Daoy (cell line): ENCODE measurements around the gene CHN1. TPM values are rescaled to one million over a fixed set of nuclear protein-coding genes. Genes with fewer than 3 reads are reported as not detected.

ENCODE experiments used
- DNase-seq: peaks from one replicate; pipeline ENCODE4 v3.0.0-alpha.2; 2015; ENCODE audit warnings: low read depth
- total RNA-seq: library from RNA; depleted of rRNA; stranded (reverse); fragments of >200 nt; shearing (Covaris generic); gene quantifications from 2 replicates; pipeline ENCODE4 v1.2.3, GENCODE V29; 2014; rRNA removed

Gene CHN1
- total RNA-seq, 1 experiment from 2014 or later = 27.4 TPM

DNA sequence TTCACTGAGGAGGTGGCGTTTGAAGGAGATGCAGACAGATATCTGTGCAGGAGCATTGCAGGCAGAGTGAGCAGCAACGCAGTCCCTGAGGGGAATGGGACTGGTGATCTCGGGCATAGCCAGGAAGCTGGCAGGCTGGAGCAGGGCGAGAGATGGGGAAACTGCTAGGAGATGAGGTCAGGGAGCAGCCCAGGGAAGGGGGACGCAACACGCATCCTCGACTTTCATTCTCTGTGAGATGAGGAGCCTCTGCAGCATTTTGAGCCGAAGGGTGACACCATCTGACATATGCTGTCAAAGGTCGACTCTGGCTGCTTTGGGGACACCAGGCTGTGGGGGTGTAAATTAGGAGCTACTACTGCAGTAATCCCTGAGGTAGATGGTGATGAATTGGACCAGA, 236.6 kb downstream of the CHN1 start:
- DNase-seq = no peak

- DNase-seq = no peak
These were observed 238.9 kb downstream of the CHN1 start for GRCh38 chr2:174766271-174766670.

- DNase-seq = no peak
These were observed 239.6 kb downstream of the CHN1 start for GRCh38 chr2:174765576-174765975.

GRCh38 chr2:174764280-174765255, 240.6 kb downstream of the CHN1 start, which contains the start of gene CHRNA1:
Gene CHRNA1 (minus strand): TSS chr2:174764472. CDS start chr2:174764394, 78 bp downstream.
- peak; percentile 47 for DNase-seq

DNA sequence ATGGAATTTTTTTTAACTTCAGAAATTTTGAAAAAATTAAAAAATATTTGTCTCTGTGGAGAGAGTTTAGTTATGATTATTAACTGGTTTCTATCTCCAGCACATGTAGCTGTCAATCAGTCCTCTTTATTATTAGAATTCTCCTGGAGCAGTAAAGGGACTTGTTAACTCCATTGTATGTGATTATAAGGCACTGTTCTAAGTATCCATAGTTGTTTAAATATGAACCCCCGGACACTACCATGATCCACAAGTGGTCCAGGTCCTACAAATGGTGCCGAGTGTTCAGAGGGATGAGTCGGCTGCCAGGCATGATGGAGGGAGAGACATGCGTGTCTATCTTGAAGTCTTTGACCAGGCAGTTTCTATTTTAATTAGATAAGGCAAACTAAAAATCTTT, 241.4 kb downstream of the CHN1 start:
- DNase-seq = no peak

DNA sequence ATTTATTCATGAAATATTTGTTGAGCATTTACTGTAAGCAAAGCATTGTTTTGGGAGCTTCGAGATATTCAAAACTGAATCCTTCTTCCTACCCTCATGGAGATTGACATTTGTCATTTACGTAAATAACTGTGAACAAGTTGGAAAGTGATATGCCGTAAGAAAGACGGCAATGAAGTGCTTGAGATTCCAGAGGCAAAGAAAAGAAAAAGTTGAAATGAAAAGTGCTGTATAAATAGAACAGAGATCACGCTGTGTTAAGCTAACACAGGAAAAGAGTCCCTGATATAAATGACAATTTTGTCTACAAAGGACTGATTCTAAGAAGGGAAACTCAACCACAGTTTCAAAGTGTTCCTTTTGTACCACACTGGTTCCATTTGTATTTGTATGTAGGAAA, 242.7 kb downstream of the CHN1 start:
- no peak for DNase-seq

- DNase-seq = no peak
These were observed 243.3 kb downstream of the CHN1 start for GRCh38 chr2:174761837-174762236.

DNA sequence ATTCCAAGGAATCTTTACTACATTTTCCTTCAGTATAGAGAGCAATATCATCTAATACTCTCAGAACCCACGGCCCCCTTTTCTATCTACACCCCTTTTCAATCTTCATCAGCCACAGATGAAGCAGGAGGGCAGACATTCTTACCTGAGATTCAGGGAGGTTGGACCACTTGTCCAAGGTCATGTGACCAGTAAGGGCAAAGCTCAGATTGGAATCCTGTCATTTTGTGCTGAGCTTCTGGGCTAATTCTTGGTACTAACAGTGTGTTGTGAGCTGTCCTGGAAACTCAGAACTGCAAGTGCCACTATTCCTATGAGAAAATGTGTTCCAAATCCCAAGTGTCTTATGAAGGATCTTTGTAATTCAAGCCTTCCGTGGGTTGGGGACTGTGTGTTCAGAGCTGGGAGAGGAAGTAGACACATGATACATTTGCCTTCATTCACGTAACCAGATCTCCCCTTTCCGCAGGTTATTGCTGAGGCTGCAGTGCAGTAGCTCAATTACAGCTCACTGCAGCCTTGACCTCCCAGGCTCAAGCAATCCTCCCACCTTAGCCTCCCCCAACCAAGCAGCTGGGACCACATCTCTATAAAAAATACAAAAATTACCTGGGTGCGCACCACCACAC, 244.2 kb downstream of the CHN1 start:
- DNase-seq = no peak

- no peak for DNase-seq
These were observed 245.7 kb downstream of the CHN1 start for GRCh38 chr2:174759381-174760065.

GRCh38 chr2:174756743-174757142, 248.4 kb downstream of the CHN1 start:
- no peak for DNase-seq

GRCh38 chr2:174753038-174753633, 252.0 kb downstream of the CHN1 start:
- DNase-seq = peak; percentile 27

GRCh38 chr2:174752403-174753037, 252.7 kb downstream of the CHN1 start:
- no peak for DNase-seq

GRCh38 chr2:174750923-174751441, 254.2 kb downstream of the CHN1 start:
- DNase-seq = no peak

- no peak for DNase-seq
These were observed 255.4 kb downstream of the CHN1 start for GRCh38 chr2:174749793-174750192.

- DNase-seq = peak; percentile 64
These were observed 256.2 kb downstream of the CHN1 start for GRCh38 chr2:174748948-174749347.

Other genes starting within 250 kb of the CHN1 start
- not detected in 2 replicates for gene CHRNA1, start 240.9 kb downstream of the CHN1 start, total RNA-seq
- gene ATF2, start 162.8 kb upstream of the CHN1 start, total RNA-seq = 22.5 and 44.6 TPM in 2 replicates
- 308 and 310 TPM in 2 replicates for gene ATP5MC3, start 176.3 kb upstream of the CHN1 start, total RNA-seq